ENCODE measurements around the gene FGFRL1. TPM values are rescaled to one million over a fixed set of nuclear protein-coding genes. Genes with fewer than 3 reads are reported as not detected.
A peak's percentile ranks its signal among the peaks of the same experiment; 100 is the strongest.

The FGFRL1 gene
- total RNA-seq, 2 donors from 2014 or later: 38.7 to 50.4 TPM

DNA sequence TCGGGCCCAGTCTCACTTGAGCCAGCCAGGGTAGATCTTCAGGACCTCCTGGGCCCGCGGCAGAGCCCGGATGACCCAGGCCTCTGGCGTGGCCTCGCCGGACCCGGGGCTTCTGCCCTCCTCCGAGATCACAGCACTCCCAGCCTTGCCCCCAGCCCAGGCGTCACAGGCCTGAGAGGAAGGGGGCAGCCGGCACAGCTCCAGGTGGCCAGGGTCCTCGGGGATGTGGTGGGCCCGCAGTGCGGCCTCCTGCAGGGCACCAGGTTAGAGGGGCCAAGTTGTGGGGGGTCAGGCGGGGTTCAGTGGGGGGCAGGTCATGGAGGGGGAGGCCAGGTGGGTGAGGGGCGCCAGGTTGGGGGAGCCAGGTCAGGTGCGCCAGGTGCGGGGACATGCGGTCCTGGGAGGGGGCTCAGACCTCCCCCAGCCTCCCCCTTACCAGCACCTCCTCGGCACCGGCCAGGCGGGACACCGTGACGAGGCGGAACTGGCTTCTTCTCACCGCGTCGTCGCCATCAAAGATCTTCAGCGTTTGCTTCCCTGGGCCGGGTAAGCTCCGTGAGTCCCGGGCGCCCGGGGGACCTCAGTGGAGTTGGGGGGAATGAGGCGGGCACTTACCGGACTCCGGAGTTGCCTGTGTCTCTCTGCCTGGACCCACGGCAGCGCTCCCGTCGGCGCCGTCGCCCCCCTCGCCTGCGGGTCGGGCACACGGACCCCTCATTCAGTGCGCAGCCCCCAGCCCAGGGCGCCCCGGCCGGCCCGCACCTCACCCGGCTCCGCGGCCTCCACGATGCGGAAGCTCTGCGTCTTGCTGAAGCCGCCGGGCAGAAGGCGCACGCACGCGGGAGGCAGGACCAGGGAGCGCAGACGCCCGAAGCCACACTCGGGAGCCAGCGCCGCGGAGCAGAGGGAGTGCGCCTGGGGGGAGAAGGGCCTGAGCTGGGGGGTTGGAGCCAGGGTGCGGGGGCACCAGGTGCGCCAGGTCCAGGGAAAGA lies 44.0 kb upstream of the FGFRL1 start:
- 74 to 77% methylated on average over 27 to 50 of the region's 76 CpGs for WGBS, 2 donors
- H3K36me3 ChIP-seq (replicated peaks in 1 of 2; ENCODE audit: insufficient read depth in 1 of 2, low read depth in 2 of 2): no peaks in the 10 kb centered on the region
- no peak overlapping the region for H3K27ac ChIP-seq
- H3K4me3 ChIP-seq: no peak overlapping the region
- no peaks in the 10 kb centered on the region for H3K27me3 ChIP-seq
- intact Hi-C loops (cut with DNase I): no loop called here
- DNase-seq (no peak), ATAC-seq (no peak)
- H3K4me1 ChIP-seq: peaks cover 24% of the 10 kb centered on the region
- H3K9me3 ChIP-seq: no peaks in the 10 kb centered on the region
- TF ChIP-seq, protein P1, sequence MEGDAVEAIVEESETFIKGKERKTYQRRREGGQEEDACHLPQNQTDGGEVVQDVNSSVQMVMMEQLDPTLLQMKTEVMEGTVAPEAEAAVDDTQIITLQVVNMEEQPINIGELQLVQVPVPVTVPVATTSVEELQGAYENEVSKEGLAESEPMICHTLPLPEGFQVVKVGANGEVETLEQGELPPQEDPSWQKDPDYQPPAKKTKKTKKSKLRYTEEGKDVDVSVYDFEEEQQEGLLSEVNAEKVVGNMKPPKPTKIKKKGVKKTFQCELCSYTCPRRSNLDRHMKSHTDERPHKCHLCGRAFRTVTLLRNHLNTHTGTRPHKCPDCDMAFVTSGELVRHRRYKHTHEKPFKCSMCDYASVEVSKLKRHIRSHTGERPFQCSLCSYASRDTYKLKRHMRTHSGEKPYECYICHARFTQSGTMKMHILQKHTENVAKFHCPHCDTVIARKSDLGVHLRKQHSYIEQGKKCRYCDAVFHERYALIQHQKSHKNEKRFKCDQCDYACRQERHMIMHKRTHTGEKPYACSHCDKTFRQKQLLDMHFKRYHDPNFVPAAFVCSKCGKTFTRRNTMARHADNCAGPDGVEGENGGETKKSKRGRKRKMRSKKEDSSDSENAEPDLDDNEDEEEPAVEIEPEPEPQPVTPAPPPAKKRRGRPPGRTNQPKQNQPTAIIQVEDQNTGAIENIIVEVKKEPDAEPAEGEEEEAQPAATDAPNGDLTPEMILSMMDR (IDR thresholded peaks at IDR 0.05): no peak
- TF ChIP-seq POLR2A (IDR thresholded peaks at IDR 0.05): no peak

DNA sequence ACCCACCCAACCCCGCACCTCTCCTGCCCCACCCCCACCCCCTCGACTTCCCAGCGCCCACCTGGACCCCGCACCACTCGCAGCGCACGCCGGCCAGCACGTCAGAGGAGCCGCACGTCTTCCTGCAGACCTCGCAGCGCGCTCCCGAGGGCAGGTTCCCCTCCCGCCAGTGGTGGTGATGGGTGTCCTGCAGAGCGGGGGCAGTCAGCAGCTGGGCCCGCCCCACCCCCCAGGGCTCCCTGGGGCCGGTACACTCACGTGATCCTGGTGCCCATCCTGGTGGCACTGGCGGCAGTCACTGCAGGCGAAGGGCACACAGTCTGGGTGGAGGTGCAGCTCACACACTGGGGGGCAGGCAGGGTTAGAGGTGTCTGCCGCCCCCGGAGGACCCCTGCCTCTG lies 43.2 kb upstream of the FGFRL1 start:
- no peaks in the 10 kb centered on the region for H3K27me3 ChIP-seq
- no peaks in the 10 kb centered on the region for H3K36me3 ChIP-seq (replicated peaks in 1 of 2; ENCODE audit: insufficient read depth in 1 of 2, low read depth in 2 of 2)
- 11% methylated on average over 5 of the region's 24 CpGs; no CpG with 5 or more reads in 1 of the 2 donors for whole genome bisulfite sequencing, 2 donors
- H3K4me1 ChIP-seq: peaks cover 30% of the 10 kb centered on the region
- DNase-seq (no peak), ATAC-seq (no peak)
- no peak for TF ChIP-seq POLR2A (IDR thresholded peaks at IDR 0.05)
- TF ChIP-seq, protein P1 (IDR thresholded peaks at IDR 0.05): no peak
- no peak overlapping the region for H3K4me3 ChIP-seq
- intact Hi-C loops (cut with DNase I): no loop called here
- H3K9me3 ChIP-seq: no peaks in the 10 kb centered on the region
- no peak overlapping the region for H3K27ac ChIP-seq

DNA sequence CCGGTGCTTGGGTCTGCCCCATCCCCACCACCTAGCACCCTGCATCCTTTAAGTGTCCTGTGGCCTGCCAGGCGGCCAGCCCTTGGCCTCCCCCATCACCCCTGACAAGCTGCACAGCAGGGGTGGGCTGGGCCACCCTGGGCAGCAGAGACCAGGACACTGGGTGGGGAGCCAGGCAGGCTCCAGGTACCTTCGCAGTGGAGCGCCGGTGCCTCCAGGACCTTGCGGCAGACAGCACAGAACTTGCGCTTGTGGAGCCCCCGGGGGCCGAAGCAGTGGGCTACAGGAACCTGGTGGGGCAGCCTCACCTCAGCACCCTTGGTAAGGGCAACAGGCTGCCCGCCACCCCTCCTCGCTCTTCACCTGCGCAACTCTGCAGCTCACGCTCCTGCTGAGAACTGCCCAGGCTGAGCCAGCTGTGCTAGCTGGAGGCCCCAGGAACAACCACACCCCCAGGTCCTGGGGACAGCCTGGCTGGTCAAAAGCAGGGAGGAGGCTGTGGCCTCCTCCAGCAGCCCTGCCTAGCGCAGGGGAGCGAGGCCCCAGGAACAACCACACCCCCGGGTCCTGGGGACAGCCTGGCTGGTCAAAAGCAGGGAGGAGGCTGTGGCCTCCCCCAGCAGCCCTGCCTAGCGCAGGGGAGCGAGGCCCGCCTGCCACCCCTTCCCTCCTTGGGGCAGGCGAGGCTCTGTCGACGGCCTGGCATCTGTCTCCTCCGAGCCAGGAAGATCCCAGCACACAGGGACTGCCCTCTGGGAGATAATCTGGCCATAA lies 42.6 kb upstream of the FGFRL1 start:
- Histone ChIP-seq H3K27me3 (no peaks in the 10 kb centered on the region), H3K4me3 (no peak overlapping the region), H3K27ac (no peak overlapping the region), H3K36me3 (replicated peaks in 1 of 2; ENCODE audit: insufficient read depth in 1 of 2, low read depth in 2 of 2) (no peaks in the 10 kb centered on the region), H3K9me3 (no peaks in the 10 kb centered on the region), H3K4me1 (peaks cover 33% of the 10 kb centered on the region)
- DNase-seq (peak; percentile 42 to 81 (median 62)), ATAC-seq (no peak)
- TF ChIP-seq POLR2A (IDR thresholded peaks at IDR 0.05): no peak
- TF ChIP-seq, protein P1 (IDR thresholded peaks at IDR 0.05): no peak
- 53 to 89% methylated on average over 3 to 22 of the region's 23 CpGs for WGBS, 2 donors
- intact Hi-C loops (cut with DNase I): no loop called here

DNA sequence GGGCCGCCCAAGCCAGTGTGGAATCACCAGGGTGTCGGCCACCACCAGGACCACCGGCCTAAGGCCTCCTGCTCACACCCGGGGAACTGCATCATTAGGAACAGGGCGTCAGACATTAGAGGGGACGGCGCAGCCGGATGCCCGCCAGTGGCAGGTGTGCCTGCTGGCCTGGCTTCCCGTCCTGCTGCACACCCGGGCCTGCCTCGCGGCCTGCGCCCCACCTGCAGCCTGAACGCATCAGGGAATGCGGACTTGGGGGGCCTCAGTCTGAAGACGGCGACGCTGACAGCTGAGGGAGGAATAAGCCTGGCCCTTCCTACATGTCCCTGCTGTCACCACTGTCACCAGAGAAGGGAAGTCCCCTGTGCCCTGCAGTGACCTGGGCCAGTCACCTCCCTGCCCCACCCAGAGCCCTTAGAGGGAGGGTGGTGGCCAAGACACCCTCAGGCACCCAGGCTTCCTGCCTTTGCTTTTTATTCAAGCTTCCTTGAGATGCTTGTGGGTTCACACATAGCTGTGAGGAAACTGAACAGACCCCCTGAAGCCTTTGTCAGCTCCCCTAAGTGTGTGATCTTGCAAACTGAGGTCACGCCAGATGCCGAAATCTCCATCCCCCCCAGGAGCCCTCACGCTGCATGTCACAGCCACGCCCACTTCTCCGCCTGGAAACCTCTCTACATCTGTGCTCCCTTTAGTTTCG lies 41.2 kb upstream of the FGFRL1 start:
- WGBS, 2 donors: 87 to 95% methylated on average over 25 of the region's 25 CpGs

More for the DNA sequence above, 41.2 kb upstream of the FGFRL1 start:
- TF ChIP-seq POLR2A (IDR thresholded peaks at IDR 0.05): no peak
- TF ChIP-seq, protein P1 (IDR thresholded peaks at IDR 0.05): no peak
- H3K27me3 ChIP-seq: no peaks in the 10 kb centered on the region
- H3K27ac ChIP-seq: no peak overlapping the region
- peaks cover 34% of the 10 kb centered on the region for H3K4me1 ChIP-seq
- intact Hi-C loops (cut with DNase I): no loop called here
- no peak for DNase-seq
- ATAC-seq: no peak
- H3K4me3 ChIP-seq: no peak overlapping the region
- no peaks in the 10 kb centered on the region for H3K9me3 ChIP-seq
- H3K36me3 ChIP-seq (replicated peaks in 1 of 2; ENCODE audit: insufficient read depth in 1 of 2, low read depth in 2 of 2): no peaks in the 10 kb centered on the region
